Vagina (tissue), 2 donors: ENCODE measurements around the gene WWOX.

Experiments
- POLR2AphosphoS5 ChIP-seq, 2 donors: sonication (generic); formaldehyde crosslinking; IDR thresholded peaks; one replicate each; pipeline ENCODE4 v1.9.0; 2017; ENCODE audit warnings: antibody characterized with exemption in 2 of 2, mild to moderate bottlenecking in 2 of 2, low read depth in 1 of 2; ENCODE audit not compliant: insufficient read depth in 1 of 2
- TF ChIP-seq, protein P1 (sequence below), 3 experiments: fragments of 450-650 bp in 2 of 3; fragments of 200-600 bp in 1 of 3; sonication (generic) in 1 of 3; IDR thresholded peaks; one replicate each; pipeline ENCODE4 v1.5.1; 2017 to 2019; ENCODE audit warnings: antibody characterized with exemption in 3 of 3, mild to moderate bottlenecking in 2 of 3, moderate library complexity in 2 of 3

DNA sequence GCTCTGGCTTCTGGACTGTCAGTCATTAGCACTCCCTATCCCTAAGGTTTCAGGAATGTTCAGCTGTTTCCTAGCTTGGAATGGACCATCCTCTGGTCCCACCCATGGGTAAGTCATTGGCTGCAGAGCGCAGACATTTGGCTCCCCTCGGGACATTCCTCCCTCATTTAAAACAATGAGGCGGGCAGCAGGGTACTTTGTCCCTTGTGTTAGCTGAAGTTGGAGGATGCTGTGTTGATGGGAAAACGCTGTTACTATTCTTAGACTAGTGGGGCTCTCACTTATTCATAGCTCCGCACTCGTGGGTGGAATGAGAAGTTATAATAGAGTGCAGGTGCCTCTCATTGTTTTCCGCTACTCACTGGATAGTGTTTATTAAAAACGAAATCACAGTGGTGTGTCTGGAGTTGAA lies 673.8 kb downstream of the WWOX start:
- no peak for TF ChIP-seq POLR2AphosphoS5 (IDR thresholded peaks at IDR 0.05; ENCODE audit: insufficient read depth in 1 of 2, low read depth in 1 of 2)
- TF ChIP-seq, protein P1, sequence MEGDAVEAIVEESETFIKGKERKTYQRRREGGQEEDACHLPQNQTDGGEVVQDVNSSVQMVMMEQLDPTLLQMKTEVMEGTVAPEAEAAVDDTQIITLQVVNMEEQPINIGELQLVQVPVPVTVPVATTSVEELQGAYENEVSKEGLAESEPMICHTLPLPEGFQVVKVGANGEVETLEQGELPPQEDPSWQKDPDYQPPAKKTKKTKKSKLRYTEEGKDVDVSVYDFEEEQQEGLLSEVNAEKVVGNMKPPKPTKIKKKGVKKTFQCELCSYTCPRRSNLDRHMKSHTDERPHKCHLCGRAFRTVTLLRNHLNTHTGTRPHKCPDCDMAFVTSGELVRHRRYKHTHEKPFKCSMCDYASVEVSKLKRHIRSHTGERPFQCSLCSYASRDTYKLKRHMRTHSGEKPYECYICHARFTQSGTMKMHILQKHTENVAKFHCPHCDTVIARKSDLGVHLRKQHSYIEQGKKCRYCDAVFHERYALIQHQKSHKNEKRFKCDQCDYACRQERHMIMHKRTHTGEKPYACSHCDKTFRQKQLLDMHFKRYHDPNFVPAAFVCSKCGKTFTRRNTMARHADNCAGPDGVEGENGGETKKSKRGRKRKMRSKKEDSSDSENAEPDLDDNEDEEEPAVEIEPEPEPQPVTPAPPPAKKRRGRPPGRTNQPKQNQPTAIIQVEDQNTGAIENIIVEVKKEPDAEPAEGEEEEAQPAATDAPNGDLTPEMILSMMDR (IDR thresholded peaks at IDR 0.05) = no peak
